Kidney epithelial cell (primary cell): Measurements from ENCODE around the gene GAL3ST2. TPM values are rescaled to one million over a fixed set of nuclear protein-coding genes. Genes with fewer than 3 reads are reported as not detected.
"Not testable (repeated sequence)": the region's sequence is repeated elsewhere in the genome, so short reads cannot be mapped to it uniquely, and the experiment has no call there.

Source experiments
- DNase-seq: peaks from one replicate; pipeline ENCODE4 v3.0.0-alpha.2; 2010; ENCODE audit warnings: low read depth
- H3K27me3 ChIP-seq: 2 replicates; pipeline ENCODE4 v1.6.0; 2011; ENCODE audit warnings: low read length; ENCODE audit not compliant: control insufficient read depth, insufficient read depth
- H3K36me3 ChIP-seq: 2 replicates; pipeline ENCODE4 v1.5.1; 2011; ENCODE audit warnings: low read length; ENCODE audit not compliant: control insufficient read depth, insufficient read depth
- H3K4me3 ChIP-seq: 2 replicates; pipeline ENCODE4 v1.5.1; 2011; ENCODE audit warnings: low read depth, mild to moderate bottlenecking, control low read depth, low read length
- CTCF ChIP-seq: IDR thresholded peaks from 2 replicates; pipeline ENCODE4 v1.5.1; 2011; ENCODE audit warnings: mild to moderate bottlenecking, moderate library complexity, low read length, control low read depth, inconsistent platforms; ENCODE audit not compliant: insufficient read depth, poor library complexity, severe bottlenecking
- total RNA-seq: library from RNA; depleted of rRNA; stranded (reverse); fragments of >200 nt; gene quantifications from 2 replicates; pipeline ENCODE4 v1.2.3, GENCODE V29; 2015

GAL3ST2 gene
- total RNA-seq, 1 donor from 2014 or later, result not detected

GRCh38 chr2:241796610-241797138, 20.1 kb downstream of the GAL3ST2 start:
- peaks cover 12% of the 10 kb centered on the region for H3K27me3 ChIP-seq

GRCh38 chr2:241797441-241798080, 20.9 kb downstream of the GAL3ST2 start:
- peaks cover 14% of the 10 kb centered on the region for H3K27me3 ChIP-seq
- TF ChIP-seq CTCF, result no peak
- no peak for DNase-seq
- H3K4me3 ChIP-seq, result no peak overlapping the region
- H3K36me3 ChIP-seq, result no peaks in the 10 kb centered on the region

More at GRCh38 chr2:241796610-241797138, 20.1 kb downstream of the GAL3ST2 start:
- DNase-seq, result no peak
- Histone ChIP-seq H3K36me3 (no peaks in the 10 kb centered on the region), H3K4me3 (no peak overlapping the region)
- no peak for TF ChIP-seq CTCF

DNA sequence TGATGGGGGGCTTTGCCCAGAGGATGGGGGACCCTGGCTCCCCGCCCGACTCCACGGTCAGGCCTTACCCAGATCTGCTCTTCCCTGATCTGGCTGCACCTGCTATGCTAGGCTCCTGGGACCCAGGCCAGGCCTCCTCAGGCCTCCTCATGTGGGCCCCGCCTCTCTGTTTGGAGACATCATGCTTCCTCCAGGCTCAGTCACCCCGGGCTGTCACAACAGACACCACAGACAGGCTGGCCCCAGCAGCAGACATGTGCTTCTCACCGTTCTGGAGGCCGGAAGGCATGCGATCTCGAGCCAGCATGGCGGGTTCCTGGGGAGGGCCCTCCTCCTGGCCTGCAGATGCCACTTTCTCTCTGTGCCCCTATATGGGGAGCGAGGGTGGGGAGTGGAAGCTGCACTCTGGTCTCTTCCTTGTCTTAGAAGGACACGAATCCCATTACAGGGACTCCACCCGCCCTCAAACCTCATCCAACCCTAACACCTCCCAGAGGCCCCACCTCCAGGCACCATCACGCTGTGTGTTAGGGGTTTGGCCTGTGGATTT, 21.5 kb downstream of the GAL3ST2 start:
- Histone ChIP-seq H3K36me3 (no peaks in the 10 kb centered on the region), H3K4me3 (no peak overlapping the region), H3K27me3 (peaks cover 19% of the 10 kb centered on the region)
- DNase-seq, result no peak
- TF ChIP-seq CTCF, result no peak

- H3K27me3 ChIP-seq, result peaks cover 24% of the 10 kb centered on the region
- H3K4me3 ChIP-seq, result no peak overlapping the region
- TF ChIP-seq CTCF, result no peak
- no peak for DNase-seq
- no peaks in the 10 kb centered on the region for H3K36me3 ChIP-seq
Observed at GRCh38 chr2:241798631-241799521, 22.3 kb downstream of the GAL3ST2 start.

DNA sequence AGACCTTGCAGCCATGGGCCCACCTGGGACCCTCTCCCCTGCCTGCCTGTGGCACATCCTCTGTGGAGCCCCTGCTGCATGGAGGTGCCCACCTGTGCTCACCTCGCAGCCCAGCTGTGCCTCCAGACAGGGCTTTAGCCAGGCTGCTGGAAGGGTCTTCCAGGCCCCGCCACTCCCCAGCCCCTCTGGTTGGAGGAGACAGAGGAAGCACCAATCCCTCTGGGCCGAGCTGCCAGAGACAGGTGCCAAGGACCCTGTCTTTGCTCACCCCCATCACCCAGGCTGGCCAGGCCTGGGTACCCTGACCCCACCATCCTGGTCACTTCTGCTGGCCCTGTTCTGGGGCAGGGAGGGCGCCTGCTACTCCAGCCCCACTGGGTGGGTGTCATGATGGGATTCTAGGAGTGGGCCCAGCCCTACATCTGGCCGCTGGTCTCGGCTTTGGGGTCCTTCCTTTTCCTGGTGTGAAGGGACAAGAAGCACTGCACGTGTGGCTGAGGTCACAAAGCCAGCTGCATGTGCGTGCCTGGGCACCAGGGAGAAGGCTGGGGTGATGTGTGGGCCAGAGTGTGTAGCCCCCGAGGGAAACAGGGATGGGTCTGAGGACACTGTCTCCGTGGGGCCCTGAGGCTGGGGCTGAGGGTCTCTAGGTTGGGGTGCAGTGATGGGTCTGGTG, 23.0 kb downstream of the GAL3ST2 start:
- no peak for DNase-seq
- peaks cover 26% of the 10 kb centered on the region for H3K27me3 ChIP-seq
- H3K36me3 ChIP-seq, result no peaks in the 10 kb centered on the region
- no peak for TF ChIP-seq CTCF
- H3K4me3 ChIP-seq, result no peak overlapping the region

DNA sequence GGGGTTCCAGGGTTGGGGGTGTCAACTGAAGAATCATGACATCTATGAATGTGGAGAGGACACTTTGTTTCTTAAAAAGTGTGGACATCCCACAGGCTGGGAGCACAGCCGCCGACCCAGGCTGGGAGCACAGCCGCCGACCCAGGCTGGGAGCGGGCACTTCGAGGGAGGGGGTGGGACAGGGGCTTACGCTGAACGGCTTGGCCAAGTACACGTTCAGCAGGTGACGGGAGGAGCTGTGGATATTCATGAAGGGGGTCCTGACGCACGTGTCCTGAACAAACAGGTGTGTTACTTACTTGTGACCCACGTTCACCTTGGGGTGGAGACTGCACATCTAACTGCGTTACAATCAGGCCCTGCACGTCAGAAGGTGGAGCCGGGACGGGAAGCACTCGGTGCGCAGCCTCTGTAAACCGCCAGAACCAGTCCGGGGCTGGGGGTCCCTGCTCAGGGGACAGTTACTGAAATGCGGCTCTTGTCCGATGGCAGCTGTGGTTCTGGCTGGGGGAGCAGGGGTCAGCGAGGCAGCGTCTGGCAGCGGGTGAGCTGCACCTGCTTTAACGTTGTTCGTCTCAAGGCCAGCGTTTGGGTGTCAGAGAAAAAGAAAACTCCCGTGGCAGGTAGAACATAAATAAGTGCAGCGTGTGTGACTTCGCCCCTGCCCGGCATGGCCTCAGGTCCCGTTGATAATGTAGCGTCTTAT, 23.7 kb downstream of the GAL3ST2 start:
- H3K4me3 ChIP-seq, H3K36me3 ChIP-seq, DNase-seq: not testable (repeated sequence)
- H3K27me3 ChIP-seq, result peaks cover 26% of the 10 kb centered on the region
